OCI-LY1 (cell line): ENCODE data around the gene ITM2B.

Source experiments
- EZH2 ChIP-seq: fragments of 200-600 bp; sonication (generic), shearing (Covaris generic); IDR thresholded peaks from 2 replicates; pipeline ENCODE4 v1.8.0; 2017; ENCODE audit warnings: borderline replicate concordance, mixed run types, mild to moderate bottlenecking, antibody characterized with exemption, low read length, moderate library complexity, mixed read lengths
- TF ChIP-seq, protein P1 (sequence below): fragments of 200-600 bp; sonication (generic), shearing (Covaris generic); IDR thresholded peaks from 2 replicates; pipeline ENCODE4 v1.5.1; 2017; ENCODE audit warnings: mild to moderate bottlenecking, antibody characterized with exemption, low read length, moderate library complexity, mixed read lengths

DNA sequence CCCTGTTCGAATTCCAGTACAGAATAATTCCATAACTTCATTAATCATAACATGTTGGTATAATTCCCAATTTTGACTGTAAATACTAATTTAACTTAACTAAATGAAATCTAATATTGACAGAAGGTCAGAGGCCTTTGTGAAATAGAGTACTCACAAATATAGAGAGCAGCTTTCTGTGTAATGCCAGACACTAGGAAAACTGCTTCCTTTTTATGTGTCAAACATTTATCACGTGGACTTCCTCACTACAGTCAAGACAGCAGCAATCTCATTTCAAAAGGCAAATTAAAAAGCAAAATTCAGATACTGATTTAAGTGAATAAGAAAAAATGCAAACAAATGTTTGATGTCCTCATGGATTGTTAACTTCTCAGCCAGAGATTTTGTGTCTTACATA lies 13.1 kb downstream of the ITM2B start:
- TF ChIP-seq EZH2 = no peak
- TF ChIP-seq, protein P1, sequence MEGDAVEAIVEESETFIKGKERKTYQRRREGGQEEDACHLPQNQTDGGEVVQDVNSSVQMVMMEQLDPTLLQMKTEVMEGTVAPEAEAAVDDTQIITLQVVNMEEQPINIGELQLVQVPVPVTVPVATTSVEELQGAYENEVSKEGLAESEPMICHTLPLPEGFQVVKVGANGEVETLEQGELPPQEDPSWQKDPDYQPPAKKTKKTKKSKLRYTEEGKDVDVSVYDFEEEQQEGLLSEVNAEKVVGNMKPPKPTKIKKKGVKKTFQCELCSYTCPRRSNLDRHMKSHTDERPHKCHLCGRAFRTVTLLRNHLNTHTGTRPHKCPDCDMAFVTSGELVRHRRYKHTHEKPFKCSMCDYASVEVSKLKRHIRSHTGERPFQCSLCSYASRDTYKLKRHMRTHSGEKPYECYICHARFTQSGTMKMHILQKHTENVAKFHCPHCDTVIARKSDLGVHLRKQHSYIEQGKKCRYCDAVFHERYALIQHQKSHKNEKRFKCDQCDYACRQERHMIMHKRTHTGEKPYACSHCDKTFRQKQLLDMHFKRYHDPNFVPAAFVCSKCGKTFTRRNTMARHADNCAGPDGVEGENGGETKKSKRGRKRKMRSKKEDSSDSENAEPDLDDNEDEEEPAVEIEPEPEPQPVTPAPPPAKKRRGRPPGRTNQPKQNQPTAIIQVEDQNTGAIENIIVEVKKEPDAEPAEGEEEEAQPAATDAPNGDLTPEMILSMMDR = no peak
